H1 (cell line): Measurements from ENCODE around the gene PXT1. TPM values are rescaled to one million over a fixed set of nuclear protein-coding genes. Genes with fewer than 3 reads are reported as not detected.

Experiments
- CTCF ChIA-PET: fragments of 300-600 bp; sonication (Branson Sonifier 250); formaldehyde crosslinking; loops from one replicate; lab custom pipeline; 2021; ENCODE audit not compliant: partially characterized antibody; lab: Charles Lee
- POLR2A ChIA-PET: fragments of 300-600 bp; sonication (Branson Sonifier 250); formaldehyde crosslinking; loops from one replicate; lab custom pipeline; 2021; ENCODE audit warnings: inconsistent platforms; ENCODE audit not compliant: partially characterized antibody; lab: Charles Lee
- DNase-seq, 2 experiments: peaks; one replicate each; pipeline versions ENCODE4 v3.0.0 to v3.0.0-alpha.2; 2010 to 2022; ENCODE audit warnings: low spot score in 2 of 2, low read depth in 1 of 2, mixed read lengths in 1 of 2
- FAIRE-seq: peaks from 2 replicates; lab custom pipeline; 2011; peaks lifted over from hg19 to GRCh38; lab: Jason Lieb, UNC
- H2AFZ ChIP-seq: 2 replicates; pipeline ENCODE4 v1.8.1; 2012; ENCODE audit warnings: low read length, inconsistent platforms
- H2AK5ac ChIP-seq: 2 replicates; pipeline ENCODE4 v1.6.1; 2013; ENCODE audit warnings: low read depth, low read length
- H2BK120ac ChIP-seq: replicated peaks from 2 replicates; pipeline ENCODE3; 2013; ENCODE audit warnings: low read depth, low read length, inconsistent platforms
- H2BK12ac ChIP-seq: 2 replicates; pipeline ENCODE4 v1.6.1; 2013; ENCODE audit warnings: low read depth, low read length
- H2BK15ac ChIP-seq: 2 replicates; pipeline ENCODE4 v1.6.1; 2013; ENCODE audit warnings: low read length
- H2BK20ac ChIP-seq: 2 replicates; pipeline ENCODE4 v1.6.1; 2013; ENCODE audit warnings: low read length
- H2BK5ac ChIP-seq: 2 replicates; pipeline ENCODE4 v1.6.1; 2013; ENCODE audit warnings: low read depth, low read length
- H3K14ac ChIP-seq: 2 replicates; pipeline ENCODE4 v1.6.1; 2013; ENCODE audit warnings: inconsistent platforms; ENCODE audit not compliant: insufficient read length
- H3K18ac ChIP-seq: 2 replicates; pipeline ENCODE4 v1.6.1; 2013; ENCODE audit warnings: low read length; ENCODE audit errors: extremely low read depth
- H3K23ac ChIP-seq: 2 replicates; pipeline ENCODE4 v1.6.1; 2013; ENCODE audit warnings: inconsistent platforms; ENCODE audit not compliant: insufficient read length
- H3K23me2 ChIP-seq: 2 replicates; pipeline ENCODE4 v1.6.1; 2013; ENCODE audit warnings: low read depth, low read length
- H3K27ac ChIP-seq: 2 replicates; pipeline ENCODE4 v1.6.1; 2011; ENCODE audit warnings: low read depth, low read length, inconsistent platforms
- H3K27me3 ChIP-seq, 4 experiments: replicated peaks in 1 of 4; 1 replicate in 1 of 4; 2 replicates in 3 of 4; pipeline versions ENCODE4 v1.6.1 to v1.8.1; 2011 to 2013; ENCODE audit warnings: low read length in 3 of 4, mild to moderate bottlenecking in 3 of 4, inconsistent platforms in 2 of 4, mixed read lengths in 2 of 4, moderate library complexity in 1 of 4; ENCODE audit not compliant: control insufficient read depth in 3 of 4, insufficient read depth in 3 of 4; ENCODE audit errors: extremely low read depth in 1 of 4
- H3K36me3 ChIP-seq, 4 experiments: 2 replicates each; pipeline versions ENCODE4 v1.6.1 to v1.8.1; 2011 to 2013; ENCODE audit warnings: mild to moderate bottlenecking in 4 of 4, low read length in 3 of 4, moderate library complexity in 2 of 4, control low read depth in 1 of 4, inconsistent platforms in 1 of 4; ENCODE audit not compliant: insufficient read depth in 4 of 4, control insufficient read depth in 2 of 4
- H3K4ac ChIP-seq: replicated peaks from 2 replicates; pipeline ENCODE3; 2013; ENCODE audit warnings: low read length, low read depth, mixed read lengths, inconsistent platforms; ENCODE audit not compliant: insufficient read length
- H3K4me1 ChIP-seq, 4 experiments: replicated peaks in 1 of 4; 1 replicate in 1 of 4; 2 replicates in 3 of 4; pipeline versions ENCODE4 v1.6.1 to v1.8.1; 2011 to 2013; ENCODE audit warnings: low read length in 3 of 4, inconsistent platforms in 2 of 4, mixed read lengths in 1 of 4; ENCODE audit not compliant: insufficient read depth in 4 of 4, control insufficient read depth in 3 of 4
- H3K4me2 ChIP-seq, 2 experiments: 2 replicates each; pipeline versions ENCODE4 v1.6.1 to v1.8.1; 2011 to 2013; ENCODE audit warnings: low read depth in 2 of 2, low read length in 2 of 2, control low read depth in 1 of 2, inconsistent platforms in 1 of 2, mild to moderate bottlenecking in 1 of 2; ENCODE audit not compliant: insufficient read depth in 1 of 2
- H3K4me3 ChIP-seq, 4 experiments: fragments of 200-600, 300-600 bp in 1 of 4; sonication (generic), shearing (Covaris generic), sonication (Bioruptor Twin) in 1 of 4; 2 replicates each; pipeline versions ENCODE4 v1.5.1 to v1.8.1; 2011 to 2016; ENCODE audit warnings: low read length in 4 of 4, low read depth in 3 of 4, control low read depth in 2 of 4, inconsistent platforms in 2 of 4, mild to moderate bottlenecking in 2 of 4, mixed read lengths in 1 of 4, moderate library complexity in 1 of 4; ENCODE audit not compliant: insufficient read depth in 2 of 4; ENCODE audit errors: extremely low read depth in 1 of 4
- H3K56ac ChIP-seq: replicated peaks from 2 replicates; pipeline ENCODE3; 2013; ENCODE audit warnings: low read depth, mild to moderate bottlenecking, mixed read lengths, low read length, inconsistent platforms; ENCODE audit not compliant: insufficient read length
- H3K79me1 ChIP-seq: 2 replicates; pipeline ENCODE4 v1.6.1; 2013; ENCODE audit warnings: low read depth, low read length, control low read depth
- H3K79me2 ChIP-seq, 2 experiments: 2 replicates each; pipeline versions ENCODE4 v1.6.1 to v1.8.1; 2012 to 2013; ENCODE audit warnings: low read length in 2 of 2, mild to moderate bottlenecking in 2 of 2, inconsistent platforms in 1 of 2; ENCODE audit not compliant: insufficient read depth in 2 of 2, control insufficient read depth in 1 of 2
- H3K9ac ChIP-seq, 4 experiments: replicated peaks in 1 of 4; 1 replicate in 1 of 4; 2 replicates in 3 of 4; pipeline versions ENCODE4 v1.6.1 to v1.8.1; 2011 to 2013; ENCODE audit warnings: low read depth in 3 of 4, low read length in 3 of 4, control low read depth in 2 of 4, mild to moderate bottlenecking in 2 of 4, moderate library complexity in 2 of 4, inconsistent platforms in 1 of 4; ENCODE audit errors: extremely low read depth in 1 of 4
- H3K9me3 ChIP-seq, 2 experiments: 2 replicates each; pipeline versions ENCODE4 v1.6.1 to v1.8.1; 2012 to 2013; ENCODE audit warnings: mild to moderate bottlenecking in 2 of 2, moderate library complexity in 2 of 2, control low read depth in 1 of 2, inconsistent platforms in 1 of 2, low read depth in 1 of 2, low read length in 1 of 2, mixed read lengths in 1 of 2; ENCODE audit not compliant: insufficient read depth in 2 of 2
- H4K20me1 ChIP-seq, 2 experiments: replicated peaks in 1 of 2; 2 replicates each; pipeline versions ENCODE3 to v1.8.1; 2011 to 2013; ENCODE audit warnings: inconsistent platforms in 2 of 2, low read length in 2 of 2, mild to moderate bottlenecking in 1 of 2; ENCODE audit not compliant: insufficient read depth in 2 of 2, control insufficient read depth in 1 of 2
- H4K5ac ChIP-seq: 2 replicates; pipeline ENCODE4 v1.6.1; 2013; ENCODE audit warnings: low read length, low read depth, mixed read lengths, inconsistent platforms; ENCODE audit not compliant: insufficient read length
- H4K8ac ChIP-seq: 2 replicates; pipeline ENCODE4 v1.8.0; 2013; ENCODE audit warnings: mild to moderate bottlenecking, moderate library complexity, low read length, inconsistent platforms; ENCODE audit not compliant: insufficient read depth; ENCODE audit errors: extremely low read depth
- H4K91ac ChIP-seq: replicated peaks from 2 replicates; pipeline ENCODE3; 2013; ENCODE audit warnings: low read length, mixed read lengths, inconsistent platforms; ENCODE audit not compliant: insufficient read length
- BRCA1 ChIP-seq: IDR thresholded peaks from 2 replicates; pipeline ENCODE4 v1.6.1; 2012; ENCODE audit warnings: low read depth, low read length, improper control_type of control experiment
- CBX8 ChIP-seq: fragments of 300-800, 300-1000 bp; sonication (generic); IDR thresholded peaks from 2 replicates; pipeline ENCODE4 v1.7.1; 2016; ENCODE audit warnings: low read depth, low read length, borderline replicate concordance
- CEBPB ChIP-seq: IDR thresholded peaks from 2 replicates; pipeline ENCODE4 v1.6.1; 2012; ENCODE audit warnings: low read depth, low read length
- CHD2 ChIP-seq: IDR thresholded peaks from 2 replicates; pipeline ENCODE4 v1.6.1; 2012; ENCODE audit warnings: low read length, improper control_type of control experiment
- CREB1 ChIP-seq: IDR thresholded peaks from 2 replicates; pipeline ENCODE4 v1.6.1; 2012; ENCODE audit warnings: inconsistent platforms
- CTBP2 ChIP-seq: IDR thresholded peaks from 2 replicates; pipeline ENCODE4 v1.7.0; 2011; ENCODE audit warnings: borderline replicate concordance, mild to moderate bottlenecking, moderate library complexity, mixed read lengths, low read length; ENCODE audit not compliant: insufficient read depth, insufficient read length
- HDAC6 ChIP-seq: IDR thresholded peaks from one replicate; pipeline ENCODE4 v1.7.1; 2012; ENCODE audit warnings: low read depth, mild to moderate bottlenecking, inconsistent platforms, low read length, moderate library complexity
- JUND ChIP-seq: IDR thresholded peaks from 2 replicates; pipeline ENCODE4 v1.6.1; 2011; ENCODE audit warnings: mild to moderate bottlenecking, improper control_type of control experiment, low read length
- KDM5A ChIP-seq: fragments of 200-600 bp; IDR thresholded peaks from 2 replicates; pipeline ENCODE4 v1.7.1; 2012; ENCODE audit warnings: mild to moderate bottlenecking, low read length, inconsistent platforms, mixed read lengths
- MAFK ChIP-seq: IDR thresholded peaks from 2 replicates; pipeline ENCODE4 v1.6.1; 2012; ENCODE audit warnings: low read depth, mild to moderate bottlenecking, improper control_type of control experiment, low read length
- PHF8 ChIP-seq: fragments of 200-600 bp; sonication (generic); conservative IDR thresholded peaks from 2 replicates; pipeline ENCODE4 v1.7.1; 2012; ENCODE audit warnings: low read depth, mild to moderate bottlenecking, inconsistent platforms, low read length, moderate library complexity
- POLR2A ChIP-seq, 2 experiments: IDR thresholded peaks; 1 replicate in 1 of 2; 2 replicates in 1 of 2; pipeline ENCODE4 v1.6.1; 2011; ENCODE audit warnings: low read depth in 2 of 2, low read length in 2 of 2, mild to moderate bottlenecking in 2 of 2; ENCODE audit errors: control extremely low read depth in 1 of 2
- RXRA ChIP-seq: IDR thresholded peaks from 2 replicates; pipeline ENCODE4 v1.6.1; 2011; ENCODE audit warnings: low read depth, mild to moderate bottlenecking, low read length, moderate library complexity; ENCODE audit not compliant: insufficient read depth
- SIX5 ChIP-seq: IDR thresholded peaks from 2 replicates; pipeline ENCODE4 v1.6.1; 2011; ENCODE audit warnings: mild to moderate bottlenecking, low read depth, low read length
- TAF1 ChIP-seq: IDR thresholded peaks from 2 replicates; pipeline ENCODE4 v1.6.1; 2011; ENCODE audit warnings: mild to moderate bottlenecking, low read depth, low read length
- TEAD4 ChIP-seq: IDR thresholded peaks from 2 replicates; pipeline ENCODE4 v1.6.1; 2012; ENCODE audit warnings: low read depth, low read length, inconsistent platforms, mixed read lengths
- ZNF274 ChIP-seq: IDR thresholded peaks from 2 replicates; pipeline ENCODE4 v1.7.0; 2012; ENCODE audit warnings: low read length, borderline replicate concordance; ENCODE audit errors: extremely low read depth
- WGBS, 2 experiments: shearing (Covaris generic) in 1 of 2; methylation state at CpG; one replicate each; pipeline versions ENCODE4 v1.1.6 to v1.1.7; 2013 to 2015; ENCODE audit warnings: low lambda C conversion rate in 2 of 2, mixed read lengths in 2 of 2, inconsistent platforms in 1 of 2, low coverage in 1 of 2, missing lambda C conversion rate in 1 of 2; ENCODE audit not compliant: insufficient replicate concordance in 2 of 2, insufficient coverage in 1 of 2, insufficient read length in 1 of 2; ENCODE audit errors: extremely low coverage in 1 of 2, missing lambda C conversion rate in 1 of 2; 5-methylcytosine and 5-hydroxymethylcytosine counted together
- polyA plus RNA-seq, 7 experiments: library from polyadenylated mRNA; depleted of rRNA in 3 of 7; stranded (reverse) in 5 of 7; unstranded in 2 of 7; fragments of >200 nt in 5 of 7; fragments of 200-250 nt in 2 of 7; gene quantifications; 1 replicate in 5 of 7; 2 replicates in 1 of 7; 4 replicates in 1 of 7; pipeline versions ENCODE4 v1.2.1 to v1.2.3, GENCODE V29; 2011 to 2013; ENCODE audit warnings: missing spikeins in 2 of 7, mixed read lengths in 2 of 7
- total RNA-seq: library from RNA; stranded (reverse); fragmentation: NEBNext Ultra II Directional; extraction: Animal tissue kit (Norgen Biotek cat#: 25700); gene quantifications from 2 replicates; pipeline ENCODE4 v1.2.1, GENCODE V29; 2021

Gene PXT1
- total and polyA plus RNA-seq, 2 of the 8 experiments (the other 6 are each of a cell fraction or from before 2014, with no cell fraction given), result 0.06 TPM; not detected in 1

DNA sequence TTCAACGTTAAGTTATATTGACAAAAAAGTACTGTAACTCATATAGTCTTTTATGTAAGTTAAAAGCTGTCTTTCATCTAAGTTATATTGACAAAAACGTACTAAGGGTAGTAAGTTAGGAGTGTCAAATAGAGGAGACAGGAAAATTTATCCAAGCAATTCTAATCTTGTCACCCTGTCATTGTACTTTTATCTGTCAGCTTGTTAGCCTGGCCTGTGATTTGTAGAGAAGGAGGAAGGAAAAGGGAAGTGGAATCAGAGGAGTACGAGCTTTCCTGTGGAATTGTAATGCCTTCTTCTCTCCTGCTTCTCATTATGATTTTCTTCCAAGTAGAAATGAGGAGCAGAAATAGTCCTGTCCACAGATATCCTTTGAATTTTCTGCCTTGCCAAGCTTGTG is 19.0 kb upstream of the PXT1 start:
- 89% methylated on average over 3 of the region's 3 CpGs; no CpG with 5 or more reads in 1 of the 2 experiments for WGBS, 2 experiments
- Histone ChIP-seq H3K4me1 (peaks cover 0 to 5% (median 0%) of the 10 kb centered on the region in 4 experiments; a peak in 1 of 7 replicates), H3K18ac (no peak overlapping the region), H3K9ac (no peak overlapping the region), H2BK120ac (no peak overlapping the region), H2BK20ac (no peak overlapping the region), H3K9me3 (no peaks in the 10 kb centered on the region), H3K23me2 (no peaks in the 10 kb centered on the region), H4K91ac (no peak overlapping the region), H4K20me1 (no peaks in the 10 kb centered on the region), H3K4me2 (no peak overlapping the region), H4K5ac (no peak overlapping the region), H3K4ac (no peak overlapping the region), H3K27me3 (no peaks in the 10 kb centered on the region), H4K8ac (no peak overlapping the region), H2BK12ac (no peak overlapping the region), H2AFZ (no peak overlapping the region), H2AK5ac (no peak overlapping the region), H3K27ac (no peak overlapping the region), H3K23ac (no peak overlapping the region), H3K4me3 (no peak overlapping the region), H3K14ac (no peak overlapping the region), H2BK5ac (no peak overlapping the region), H2BK15ac (no peak overlapping the region), H3K56ac (no peak overlapping the region), H3K79me2 (peaks cover 0 to 71% of the 10 kb centered on the region in 2 experiments; a peak in 3 of 4 replicates), H3K36me3 (no peaks in the 10 kb centered on the region), H3K79me1 (no peaks in the 10 kb centered on the region)
- DNase-seq (no peak), FAIRE-seq (no peak)
- ChIA-PET CTCF (no interaction called here), POLR2A (no interaction called here)
- TF ChIP-seq TAF1 (no peak), CTBP2 (no peak), SIX5 (no peak), BRCA1 (no peak), CBX8 (no peak), CREB1 (no peak), POLR2A (IDR thresholded peaks at IDR 0.05; ENCODE audit: control extremely low read depth in 1 of 2, low read depth in 2 of 2, low read length in 2 of 2) (no peak), ZNF274 (no peak), MAFK (no peak), RXRA (no peak), JUND (no peak), TEAD4 (no peak), HDAC6 (no peak), CEBPB (no peak), KDM5A (no peak), PHF8 (no peak), CHD2 (no peak)
